ENCODE measurements around the gene TPRX1.

DNA sequence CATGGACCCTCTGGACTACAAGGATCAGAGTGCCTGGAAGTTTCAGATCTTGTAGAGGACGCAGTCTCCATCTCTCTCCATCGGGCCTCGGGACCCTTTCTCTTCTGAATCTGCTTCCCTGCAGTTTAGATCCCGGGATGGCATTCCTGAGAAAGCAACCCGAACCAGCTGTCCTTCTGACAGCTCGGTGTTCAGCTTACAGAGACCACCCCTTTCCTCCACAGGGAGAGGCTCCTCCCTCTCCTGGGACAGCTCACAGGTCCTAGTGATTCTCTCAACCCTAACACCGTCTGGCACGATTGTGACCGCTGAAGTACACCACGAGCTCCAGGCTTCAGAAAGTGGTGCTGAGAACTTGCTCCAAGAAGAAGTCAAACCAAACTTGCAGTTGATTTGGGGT, 35.6 kb upstream of the TPRX1 start:
- TF ChIP-seq, protein P1, sequence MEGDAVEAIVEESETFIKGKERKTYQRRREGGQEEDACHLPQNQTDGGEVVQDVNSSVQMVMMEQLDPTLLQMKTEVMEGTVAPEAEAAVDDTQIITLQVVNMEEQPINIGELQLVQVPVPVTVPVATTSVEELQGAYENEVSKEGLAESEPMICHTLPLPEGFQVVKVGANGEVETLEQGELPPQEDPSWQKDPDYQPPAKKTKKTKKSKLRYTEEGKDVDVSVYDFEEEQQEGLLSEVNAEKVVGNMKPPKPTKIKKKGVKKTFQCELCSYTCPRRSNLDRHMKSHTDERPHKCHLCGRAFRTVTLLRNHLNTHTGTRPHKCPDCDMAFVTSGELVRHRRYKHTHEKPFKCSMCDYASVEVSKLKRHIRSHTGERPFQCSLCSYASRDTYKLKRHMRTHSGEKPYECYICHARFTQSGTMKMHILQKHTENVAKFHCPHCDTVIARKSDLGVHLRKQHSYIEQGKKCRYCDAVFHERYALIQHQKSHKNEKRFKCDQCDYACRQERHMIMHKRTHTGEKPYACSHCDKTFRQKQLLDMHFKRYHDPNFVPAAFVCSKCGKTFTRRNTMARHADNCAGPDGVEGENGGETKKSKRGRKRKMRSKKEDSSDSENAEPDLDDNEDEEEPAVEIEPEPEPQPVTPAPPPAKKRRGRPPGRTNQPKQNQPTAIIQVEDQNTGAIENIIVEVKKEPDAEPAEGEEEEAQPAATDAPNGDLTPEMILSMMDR (conservative IDR thresholded peaks at IDR 0.05; ENCODE audit: low read length), result no peak
- no peak for TF ChIP-seq EZH2phosphoT487 (IDR thresholded peaks at IDR 0.05; ENCODE audit: borderline replicate concordance, low read depth, low read length)
